A549 (cell line): Measurements from ENCODE around the gene C4orf50. TPM values are rescaled to one million over a fixed set of nuclear protein-coding genes. Genes with fewer than 3 reads are reported as not detected.

Experiments used
- ATAC-seq, 2 experiments: fragments of 200-7000 bp in 1 of 2; fragments of >200 bp in 1 of 2; cut with Nextera tagmentation in 1 of 2; cut with Tn5 transposase in 1 of 2; 3 replicates each; pipeline versions ENCODE4 v1.8.0 to v1.9.1; 2018 to 2020; ENCODE audit warnings: mild to moderate bottlenecking in 1 of 2, moderate library complexity in 1 of 2
- CTCF ChIA-PET: fragments of 300-600 bp; sonication (Branson Sonifier 250); formaldehyde crosslinking; extraction: SDS; loops from one replicate; lab custom pipeline; 2021; ENCODE audit warnings: antibody characterized with exemption, inconsistent platforms; lab: Yijun Ruan, JAX
- POLR2A ChIA-PET: fragments of 350-600 bp; formaldehyde crosslinking; extraction: SDS; loops from one replicate; lab custom pipeline; 2021; ENCODE audit warnings: antibody characterized with exemption, inconsistent platforms; lab: Yijun Ruan, JAX
- DNase-seq, 2 experiments: peaks; one replicate each; pipeline versions ENCODE4 v3.0.0 to v3.0.0-alpha.2; 2011 to 2016; ENCODE audit warnings: low read depth in 1 of 2, low spot score in 1 of 2
- FAIRE-seq: peaks from 2 replicates; lab custom pipeline; 2011; peaks lifted over from hg19 to GRCh38; lab: Jason Lieb, UNC
- H3K27ac ChIP-seq, 2 experiments: fragments of >200 bp; sonication (Bioruptor Twin); formaldehyde crosslinking; 3 replicates each; pipeline ENCODE4 v1.5.1; 2016 to 2017
- H3K4me1 ChIP-seq: fragments of >200 bp; sonication (Bioruptor Twin); formaldehyde crosslinking; 3 replicates; pipeline ENCODE4 v1.6.1; 2016
- H3K4me2 ChIP-seq: fragments of >200 bp; sonication (Bioruptor Twin); formaldehyde crosslinking; 3 replicates; pipeline ENCODE4 v1.6.1; 2016
- H3K4me3 ChIP-seq: fragments of >200 bp; sonication (Bioruptor Twin); formaldehyde crosslinking; 3 replicates; pipeline ENCODE4 v1.5.1; 2016
- H3K9me3 ChIP-seq: fragments of >200 bp; sonication (Bioruptor Twin); formaldehyde crosslinking; 3 replicates; pipeline ENCODE4 v1.6.1; 2016
- BHLHE40 ChIP-seq: IDR thresholded peaks from 2 replicates; pipeline ENCODE4 v1.6.1; 2012; ENCODE audit warnings: low read depth, low read length, inconsistent platforms
- CBX8 ChIP-seq: fragments of 200-600 bp; sonication (generic); IDR thresholded peaks from 2 replicates; pipeline ENCODE4 v1.6.1; 2016
- EHMT2 ChIP-seq: fragments of 200-600 bp; sonication (generic); IDR thresholded peaks from 2 replicates; pipeline ENCODE4 v1.6.1; 2016; ENCODE audit warnings: antibody characterized with exemption, low read depth, mild to moderate bottlenecking, moderate library complexity
- HES2 ChIP-seq: fragments of >200 bp; sonication (Bioruptor Twin); formaldehyde crosslinking; IDR thresholded peaks from 2 replicates; pipeline ENCODE4 v1.6.1; 2016
- HOXA7 ChIP-seq: fragments of 250-450 bp; sonication (Bioruptor Pico); IDR thresholded peaks from 2 replicates; pipeline ENCODE4 v1.5.0; 2020; ENCODE audit warnings: mild to moderate bottlenecking, moderate library complexity
- HOXB5 ChIP-seq: fragments of 250-450 bp; sonication (Bioruptor Pico); IDR thresholded peaks from 2 replicates; pipeline ENCODE4 v1.5.0; 2020; ENCODE audit warnings: mild to moderate bottlenecking, moderate library complexity
- JUN ChIP-seq, 2 experiments: fragments of >200 bp; sonication (Bioruptor Twin); formaldehyde crosslinking; IDR thresholded peaks; 2 replicates in 1 of 2; 3 replicates in 1 of 2; pipeline ENCODE4 v1.6.1; 2016 to 2017
- JUNB ChIP-seq: fragments of >200 bp; sonication (Bioruptor Twin); formaldehyde crosslinking; IDR thresholded peaks from 2 replicates; pipeline ENCODE4 v1.6.1; 2016
- KDM5A ChIP-seq: fragments of 200-600 bp; sonication (generic); IDR thresholded peaks from 2 replicates; pipeline ENCODE4 v1.6.1; 2016; ENCODE audit warnings: antibody characterized with exemption, mild to moderate bottlenecking
- MAFK ChIP-seq: fragments of 450-650 bp; IDR thresholded peaks from 2 replicates; pipeline ENCODE4 v1.6.1; 2014; ENCODE audit not compliant: partially characterized antibody
- NFE2L2 ChIP-seq: fragments of 150-350 bp; conservative IDR thresholded peaks from 2 replicates; pipeline ENCODE4 v1.6.1; 2014; ENCODE audit warnings: low read length
- RAD21 ChIP-seq, 2 experiments: fragments of >200 bp in 1 of 2; sonication (Bioruptor Twin) in 1 of 2; formaldehyde crosslinking in 1 of 2; IDR thresholded peaks in 1 of 2; conservative IDR thresholded peaks in 1 of 2; 2 replicates in 1 of 2; 3 replicates in 1 of 2; pipeline ENCODE4 v1.6.1; 2012 to 2018; ENCODE audit warnings: inconsistent platforms in 1 of 2
- RCOR1 ChIP-seq: fragments of 150-350 bp; IDR thresholded peaks from 2 replicates; pipeline ENCODE4 v1.6.1; 2014; ENCODE audit warnings: antibody characterized with exemption, low read length, low read depth
- RNF2 ChIP-seq: fragments of 200-600 bp; sonication (generic); IDR thresholded peaks from 2 replicates; pipeline ENCODE4 v1.6.1; 2016; ENCODE audit warnings: low read depth, mild to moderate bottlenecking, antibody characterized with exemption, moderate library complexity, borderline replicate concordance
- USF2 ChIP-seq: fragments of 450-650 bp; IDR thresholded peaks from 2 replicates; pipeline ENCODE4 v1.6.1; 2014; ENCODE audit warnings: antibody characterized with exemption
- ZFP36 ChIP-seq: fragments of 450-650 bp; IDR thresholded peaks from 2 replicates; pipeline ENCODE4 v1.6.1; 2014; ENCODE audit warnings: borderline replicate concordance; ENCODE audit not compliant: partially characterized antibody
- ZSCAN20 ChIP-seq: fragments of 250-450 bp; sonication (Bioruptor Pico); IDR thresholded peaks from 2 replicates; pipeline ENCODE4 v1.8.0; 2022; ENCODE audit warnings: mild to moderate bottlenecking, moderate library complexity
- WGBS: methylation state at CpG from one replicate; pipeline ENCODE4 v1.1.6; 2017; ENCODE audit errors: missing lambda C conversion rate; 5-methylcytosine and 5-hydroxymethylcytosine counted together
- polyA plus RNA-seq, 4 experiments: library from polyadenylated mRNA; depleted of rRNA in 3 of 4; stranded (reverse); fragments of >200 nt; fragmentation: RNase III in 1 of 4; extraction: RNeasy Plus Mini Kit Qiagen cat#74134 plus additional on column Dnase treatment in 1 of 4; gene quantifications; 2 replicates in 3 of 4; 3 replicates in 1 of 4; pipeline ENCODE4 v1.2.3, GENCODE V29; 2011 to 2017
- TF ChIP-seq, protein P1 (sequence below): IDR thresholded peaks from 2 replicates; pipeline ENCODE4 v1.6.1; 2012
- TF ChIP-seq, protein P2 (sequence below): fragments of 150-350 bp; IDR thresholded peaks from 2 replicates; pipeline ENCODE4 v1.6.1; 2014; ENCODE audit warnings: low read depth, mild to moderate bottlenecking, low read length
- TF ChIP-seq, protein P3 (sequence below): fragments of 250-450 bp; sonication (Bioruptor Pico); IDR thresholded peaks from 2 replicates; pipeline ENCODE4 v1.5.0; 2021; ENCODE audit warnings: mild to moderate bottlenecking, moderate library complexity, borderline replicate concordance

C4orf50 gene
- polyA plus RNA-seq, 2 of the 4 experiments (the other 2 are of a cell fraction): not detected

DNA sequence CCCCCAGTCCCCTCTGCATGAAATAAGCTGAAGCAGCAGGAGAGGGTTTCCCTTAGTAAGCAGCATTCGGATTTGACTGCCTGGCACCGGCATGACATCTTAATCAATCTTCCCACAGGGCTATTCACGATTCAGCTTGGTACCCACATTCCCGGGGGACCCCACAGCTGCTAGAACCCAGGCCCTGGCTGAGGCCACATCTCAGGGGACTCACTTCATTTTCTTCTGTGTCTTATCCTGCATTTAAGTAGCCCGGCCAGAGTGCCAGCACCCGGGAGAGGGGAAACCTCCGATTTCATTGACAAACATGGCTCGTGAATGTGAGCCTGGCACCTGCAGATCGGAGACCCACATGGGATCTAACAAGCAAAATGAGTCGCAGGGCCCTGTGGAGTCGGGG, 73.1 kb downstream of the C4orf50 start:
- ChIA-PET CTCF (no interaction called here), POLR2A (no interaction called here)
- no peak for DNase-seq
- WGBS: 42% methylated on average over 9 of the region's 11 CpGs
- H3K4me3 ChIP-seq: no peak overlapping the region
- TF ChIP-seq ZSCAN20 (CRISPR knock-in tag): no peak
- H3K4me1 ChIP-seq: no peaks in the 10 kb centered on the region
- H3K4me2 ChIP-seq: no peak overlapping the region
- FAIRE-seq: no peak
- peaks cover 9% of the 10 kb centered on the region; the same call in 2 of the 3 replicates for H3K9me3 ChIP-seq
- no peak overlapping the region for H3K27ac ChIP-seq
- ATAC-seq: no peak

- no peak for FAIRE-seq
- POLR2A ChIA-PET: no interaction called here
These were observed 74.7 kb downstream of the C4orf50 start for GRCh38 chr4:5943561-5943960.

DNA sequence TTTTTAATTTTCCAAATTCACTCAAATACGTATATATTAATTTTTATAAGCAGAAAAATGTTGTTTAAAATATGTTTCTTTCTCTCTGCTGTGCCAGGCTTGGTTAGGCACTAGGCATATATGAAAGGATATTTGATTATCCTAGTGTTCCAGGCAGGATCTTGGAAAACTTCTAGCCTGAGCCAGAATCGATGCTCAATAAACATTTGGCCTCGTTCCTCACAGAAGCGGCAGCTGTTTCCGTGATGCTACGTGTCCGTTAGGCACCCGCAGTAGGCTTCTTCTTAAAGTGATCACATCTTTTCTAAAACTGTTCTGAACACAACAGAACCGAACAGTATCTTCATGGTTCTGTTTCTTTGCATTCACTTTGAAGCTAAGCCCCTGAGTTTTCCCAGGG, 75.3 kb downstream of the C4orf50 start:
- H3K4me2 ChIP-seq: no peak overlapping the region
- H3K27ac ChIP-seq: no peak overlapping the region
- 39% methylated on average over 9 of the region's 9 CpGs for WGBS
- CTCF ChIA-PET: interaction anchor here (1.4 kb wide), 1 partner anchor 12 kb away, joined by 3 read pairs; no protein-coding TSS in a partner anchor
- ATAC-seq (no peak), FAIRE-seq (no peak), DNase-seq (no peak)
- no peak overlapping the region for H3K4me3 ChIP-seq
- POLR2A ChIA-PET: no interaction called here
- H3K9me3 ChIP-seq: peaks cover 9% of the 10 kb centered on the region; the same call in 2 of the 3 replicates
- H3K4me1 ChIP-seq: no peaks in the 10 kb centered on the region
- TF ChIP-seq, protein P1, sequence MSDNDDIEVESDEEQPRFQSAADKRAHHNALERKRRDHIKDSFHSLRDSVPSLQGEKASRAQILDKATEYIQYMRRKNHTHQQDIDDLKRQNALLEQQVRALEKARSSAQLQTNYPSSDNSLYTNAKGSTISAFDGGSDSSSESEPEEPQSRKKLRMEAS: no peak
- TF ChIP-seq HOXB5: no peak
- no peak for TF ChIP-seq RAD21 (conservative IDR thresholded peaks at IDR 0.05 in 1 of 2, IDR thresholded peaks at IDR 0.05 in 1 of 2)
- no peak for TF ChIP-seq USF2
- TF ChIP-seq, all 56 proteins: peak for 0

More at GRCh38 chr4:5943561-5943960, 74.7 kb downstream of the C4orf50 start:
- CTCF ChIA-PET: interaction anchor here (0.9 to 1.4 kb wide), 2 partner anchors 12 to 54 kb away, joined by 3 to 5 read pairs; no protein-coding TSS in a partner anchor
- no peak for ATAC-seq
- TF ChIP-seq CBX8: no peak
- TF ChIP-seq, all 56 proteins: peak for 0
- no peak overlapping the region for H3K4me3 ChIP-seq
- no peak overlapping the region for H3K27ac ChIP-seq
- H3K4me1 ChIP-seq: no peaks in the 10 kb centered on the region
- WGBS: 52% methylated on average over 6 of the region's 6 CpGs
- no peak overlapping the region for H3K4me2 ChIP-seq
- H3K9me3 ChIP-seq: peaks cover 9% of the 10 kb centered on the region; the same call in 2 of the 3 replicates
- DNase-seq: no peak

- Histone ChIP-seq H3K4me3 (no peak overlapping the region), H3K4me1 (no peaks in the 10 kb centered on the region), H3K27ac (no peak overlapping the region), H3K9me3 (peaks cover 3% of the 10 kb centered on the region; the same call in 2 of the 3 replicates), H3K4me2 (no peak overlapping the region)
- no peak for TF ChIP-seq RNF2
- no peak for TF ChIP-seq JUNB
- FAIRE-seq (no peak), DNase-seq (no peak), ATAC-seq (no peak)
- ChIA-PET POLR2A (no interaction called here), CTCF (interaction anchor here (0.7 kb wide), 1 partner anchor 50 kb away, joined by 3 read pairs; no protein-coding TSS in a partner anchor)
- 45% methylated on average over 6 of the region's 6 CpGs for WGBS
These were observed 76.6 kb downstream of the C4orf50 start for GRCh38 chr4:5941601-5942000.

DNA sequence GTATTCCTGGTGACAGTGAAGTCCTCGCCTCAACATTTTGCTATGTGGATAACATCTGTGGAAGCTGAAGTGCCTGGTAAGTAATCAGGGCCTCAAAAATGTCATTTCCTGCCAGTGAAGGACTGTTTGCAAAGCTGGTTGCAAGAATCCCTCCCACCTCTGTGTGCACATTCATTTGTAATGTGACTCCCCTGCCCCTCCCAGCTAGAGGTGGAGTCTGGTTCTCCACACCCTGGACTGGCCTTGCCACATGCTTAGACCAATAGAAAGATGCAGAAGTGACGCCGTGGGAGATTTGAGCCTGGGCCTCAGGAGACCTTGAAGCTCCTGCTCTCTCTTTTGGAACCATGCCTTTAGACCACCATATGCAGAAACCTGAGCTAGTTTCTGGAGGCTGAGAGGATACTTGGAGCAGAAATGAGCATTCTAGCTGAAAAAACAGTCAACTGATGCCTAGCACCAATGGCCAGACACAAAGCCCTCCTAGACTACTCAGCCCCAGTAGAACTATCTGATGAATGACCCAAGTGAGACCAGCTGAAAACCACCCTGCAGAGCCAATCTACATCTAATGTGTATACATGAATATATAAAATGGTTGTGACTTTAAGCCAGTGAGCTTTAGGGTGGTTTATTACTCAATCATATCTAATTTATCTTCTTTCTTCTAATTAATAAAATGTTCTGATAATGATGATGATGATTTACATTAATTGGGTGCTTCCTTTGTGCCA, 77.6 kb downstream of the C4orf50 start:
- 49% methylated on average over 3 of the region's 3 CpGs for WGBS
- DNase-seq: no peak
- no peak for FAIRE-seq
- ChIA-PET CTCF (no interaction called here), POLR2A (no interaction called here)
- H3K9me3 ChIP-seq: no peaks in the 10 kb centered on the region; the same call in 2 of the 3 replicates
- no peak overlapping the region for H3K27ac ChIP-seq
- no peak overlapping the region for H3K4me2 ChIP-seq
- no peak overlapping the region for H3K4me3 ChIP-seq
- no peaks in the 10 kb centered on the region for H3K4me1 ChIP-seq
- no peak for ATAC-seq
- no peak for TF ChIP-seq NFE2L2
- TF ChIP-seq, protein P2, sequence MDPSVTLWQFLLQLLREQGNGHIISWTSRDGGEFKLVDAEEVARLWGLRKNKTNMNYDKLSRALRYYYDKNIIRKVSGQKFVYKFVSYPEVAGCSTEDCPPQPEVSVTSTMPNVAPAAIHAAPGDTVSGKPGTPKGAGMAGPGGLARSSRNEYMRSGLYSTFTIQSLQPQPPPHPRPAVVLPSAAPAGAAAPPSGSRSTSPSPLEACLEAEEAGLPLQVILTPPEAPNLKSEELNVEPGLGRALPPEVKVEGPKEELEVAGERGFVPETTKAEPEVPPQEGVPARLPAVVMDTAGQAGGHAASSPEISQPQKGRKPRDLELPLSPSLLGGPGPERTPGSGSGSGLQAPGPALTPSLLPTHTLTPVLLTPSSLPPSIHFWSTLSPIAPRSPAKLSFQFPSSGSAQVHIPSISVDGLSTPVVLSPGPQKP: no peak
- no peak for TF ChIP-seq HOXB5
- TF ChIP-seq EHMT2: no peak
- TF ChIP-seq JUN (IDR thresholded peaks at IDR 0.05): no peak
- TF ChIP-seq USF2: no peak
- TF ChIP-seq RCOR1: no peak
- no peak for TF ChIP-seq HOXA7 (CRISPR knock-in tag)
- no peak for TF ChIP-seq RNF2
- no peak for TF ChIP-seq MAFK
- TF ChIP-seq BHLHE40: no peak
- TF ChIP-seq ZFP36: no peak
- no peak for TF ChIP-seq HES2
- TF ChIP-seq, protein P3, sequence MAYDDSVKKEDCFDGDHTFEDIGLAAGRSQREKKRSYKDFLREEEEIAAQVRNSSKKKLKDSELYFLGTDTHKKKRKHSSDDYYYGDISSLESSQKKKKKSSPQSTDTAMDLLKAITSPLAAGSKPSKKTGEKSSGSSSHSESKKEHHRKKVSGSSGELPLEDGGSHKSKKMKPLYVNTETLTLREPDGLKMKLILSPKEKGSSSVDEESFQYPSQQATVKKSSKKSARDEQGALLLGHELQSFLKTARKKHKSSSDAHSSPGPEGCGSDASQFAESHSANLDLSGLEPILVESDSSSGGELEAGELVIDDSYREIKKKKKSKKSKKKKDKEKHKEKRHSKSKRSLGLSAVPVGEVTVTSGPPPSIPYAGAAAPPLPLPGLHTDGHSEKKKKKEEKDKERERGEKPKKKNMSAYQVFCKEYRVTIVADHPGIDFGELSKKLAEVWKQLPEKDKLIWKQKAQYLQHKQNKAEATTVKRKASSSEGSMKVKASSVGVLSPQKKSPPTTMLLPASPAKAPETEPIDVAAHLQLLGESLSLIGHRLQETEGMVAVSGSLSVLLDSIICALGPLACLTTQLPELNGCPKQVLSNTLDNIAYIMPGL: no peak
- no peak for TF ChIP-seq KDM5A
